GM18867 (cell line): ENCODE results near the gene SRGAP2C.
"Not testable (repeated sequence)": the region's sequence is repeated elsewhere in the genome, so short reads cannot be mapped to it uniquely, and the experiment has no call there.

Source experiments
- ATAC-seq: cut with Tn5 transposase; IDR thresholded peaks from one replicate; pipeline ENCODE4 v1.9.1; 2021; ENCODE audit warnings: mild to moderate bottlenecking, moderate library complexity; ENCODE audit not compliant: unreplicated experiment

The SRGAP2C gene

DNA sequence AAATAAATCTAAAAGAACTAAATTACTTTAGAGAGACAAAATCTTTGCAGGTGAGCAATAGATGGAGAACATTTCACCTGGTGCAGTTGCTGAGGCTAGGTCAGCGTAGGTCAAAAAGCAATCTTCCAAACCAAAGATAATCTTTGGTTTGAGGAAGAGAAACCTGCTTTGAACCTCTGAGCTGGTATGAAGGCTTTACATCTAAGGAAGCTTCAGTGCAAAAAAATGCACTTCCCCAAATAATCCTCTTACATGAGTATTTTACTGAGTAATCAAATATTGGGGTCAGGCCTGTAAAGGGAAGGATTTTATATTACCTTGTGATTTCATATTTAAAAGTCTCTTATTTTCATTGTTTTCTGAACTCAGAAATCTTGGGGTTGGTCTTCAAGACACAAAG lies 223.6 kb downstream of the SRGAP2C start:
- ATAC-seq: no peak

DNA sequence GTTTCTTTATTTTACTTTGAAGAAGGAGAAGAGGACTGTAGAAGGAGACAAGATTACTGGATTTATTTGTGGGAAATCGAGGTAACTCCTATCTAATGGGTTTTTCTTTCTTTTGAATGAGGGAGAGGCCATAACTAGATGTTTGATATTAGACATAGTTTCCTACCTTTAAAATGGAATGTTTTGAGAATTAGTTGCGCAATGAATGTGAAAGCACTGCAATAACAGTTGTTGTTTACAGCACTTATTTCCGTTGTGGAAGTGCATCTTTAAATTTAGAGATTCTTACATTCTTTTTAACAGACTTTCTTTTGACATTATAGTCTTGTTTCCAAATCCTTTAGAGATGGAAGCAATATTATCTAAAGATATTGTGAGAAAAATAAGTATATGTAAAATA lies 229.0 kb downstream of the SRGAP2C start:
- ATAC-seq: no peak

DNA sequence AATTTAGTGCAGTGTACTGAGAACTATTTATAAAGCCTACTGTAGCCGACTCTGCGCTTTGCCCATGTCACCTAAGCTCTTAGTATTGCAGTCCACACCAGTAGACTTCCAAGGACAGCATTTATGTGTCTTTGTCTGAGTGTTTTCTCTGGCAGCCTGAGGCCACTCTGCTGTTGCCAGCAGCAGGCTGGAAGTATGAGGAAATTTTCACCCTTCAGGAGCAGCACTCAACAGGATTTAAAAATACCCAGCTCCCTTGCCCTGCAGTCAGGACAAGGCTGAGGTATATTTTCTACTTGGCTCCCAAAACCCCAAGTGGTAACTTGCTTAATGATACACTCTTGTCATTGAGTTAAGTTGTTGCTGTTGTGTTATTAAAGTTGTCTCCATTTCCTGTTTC lies 230.1 kb downstream of the SRGAP2C start:
- no peak for ATAC-seq

DNA sequence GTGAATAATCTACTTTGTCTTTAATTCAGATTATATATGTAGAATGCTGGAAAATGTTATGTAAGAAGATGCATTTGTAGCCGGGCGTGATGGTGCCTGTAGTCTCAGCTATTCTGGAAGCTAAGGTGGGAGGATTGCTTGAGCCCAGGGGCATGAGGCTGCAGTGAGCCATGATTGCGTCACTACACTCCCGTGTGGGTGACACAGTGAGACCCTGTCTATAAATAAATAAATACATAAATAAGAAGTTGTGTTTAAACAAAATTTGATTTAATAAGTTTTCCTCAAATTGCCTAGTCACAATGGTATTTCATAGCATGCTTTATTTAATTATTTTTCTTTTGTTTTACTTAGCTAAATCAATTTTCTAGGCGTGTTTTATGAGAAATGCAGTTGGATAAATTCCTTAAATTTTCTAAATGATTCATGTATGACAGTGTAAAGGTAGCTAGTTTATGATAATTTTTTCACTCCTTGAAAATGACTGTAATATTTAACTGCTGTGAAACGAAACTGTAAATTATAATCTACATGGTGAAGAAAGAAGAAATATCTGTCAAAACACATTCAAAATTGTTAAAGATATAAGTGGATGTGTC lies 232.6 kb downstream of the SRGAP2C start:
- no peak for ATAC-seq

DNA sequence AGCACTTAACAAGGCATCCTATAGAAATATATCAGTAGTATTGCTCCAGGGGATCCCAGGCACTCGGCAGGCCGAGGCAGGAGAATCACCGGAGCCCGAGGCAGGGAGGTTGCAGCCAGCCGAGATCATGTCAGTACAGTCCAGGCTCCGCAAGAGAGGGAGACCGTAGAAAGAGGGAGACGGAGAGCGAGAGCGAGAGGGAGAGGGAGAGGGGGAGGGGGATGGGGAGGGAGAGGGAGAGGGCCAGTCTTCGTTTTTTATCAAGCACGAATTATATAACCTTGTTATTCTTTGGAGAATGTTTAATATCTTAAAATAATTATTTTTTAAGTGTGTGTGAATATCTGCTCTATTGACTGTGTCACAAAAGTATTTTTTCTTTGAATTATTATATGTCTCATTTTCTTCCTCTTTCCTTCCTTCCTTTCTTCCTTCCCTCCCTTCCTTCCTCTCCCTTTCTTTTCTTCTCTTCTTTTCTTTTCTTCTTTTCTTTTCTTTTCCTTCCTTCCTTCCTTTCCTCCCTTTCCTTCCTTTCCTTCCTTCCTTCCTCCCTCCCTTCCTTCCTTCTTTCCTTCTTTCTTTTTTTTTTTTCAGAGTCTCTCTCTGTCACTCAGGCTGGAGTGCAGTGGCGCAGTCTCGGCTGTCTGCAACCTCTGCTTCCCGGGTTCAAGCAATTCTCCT lies 233.7 kb downstream of the SRGAP2C start:
- no peak for ATAC-seq

DNA sequence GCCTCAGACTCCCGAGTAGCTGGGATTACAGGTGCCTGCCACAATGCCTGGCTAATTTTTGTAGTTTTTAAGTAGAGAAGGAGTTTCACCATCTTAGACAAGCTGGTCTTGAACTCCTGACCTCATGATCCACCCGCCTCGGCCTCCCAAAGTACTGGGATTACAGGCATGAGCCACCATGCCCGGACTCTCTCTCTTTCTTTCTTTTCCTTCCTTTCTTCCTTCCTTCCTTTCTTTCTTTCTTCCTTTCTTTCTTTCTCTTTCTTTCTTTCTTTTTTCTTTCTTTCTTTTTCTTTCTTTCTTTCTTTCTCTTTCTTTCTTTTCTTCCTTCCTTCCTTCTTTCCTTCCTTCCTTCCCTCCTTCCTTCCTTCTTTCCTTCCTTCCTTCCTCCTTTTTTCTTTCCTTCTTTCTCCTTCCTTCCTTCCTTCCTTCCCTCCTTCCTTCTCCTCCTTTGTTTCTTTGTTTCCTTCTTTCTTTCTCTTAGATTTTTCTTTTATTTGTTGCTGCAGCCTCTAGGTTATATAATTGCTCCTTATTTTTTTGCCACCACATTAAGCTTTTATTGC lies 234.4 kb downstream of the SRGAP2C start:
- not testable (repeated sequence) for ATAC-seq

DNA sequence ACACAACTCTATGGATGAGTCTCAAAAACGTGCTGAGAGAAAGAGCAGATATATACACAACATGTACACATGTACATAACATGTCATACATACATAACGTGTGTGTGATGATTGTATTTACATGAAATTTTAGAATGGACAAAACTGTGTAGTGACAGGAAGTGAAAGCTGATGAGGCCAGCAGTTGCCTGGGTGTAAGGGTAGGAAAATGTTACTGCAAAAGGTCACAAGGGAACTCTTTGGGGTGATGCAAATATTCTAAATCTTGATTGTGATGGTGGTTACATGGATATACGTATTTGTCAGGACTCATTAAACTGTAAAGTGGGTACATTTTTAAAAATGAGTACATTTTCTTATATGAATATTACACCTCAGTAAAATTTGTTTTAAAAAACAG lies 236.7 kb downstream of the SRGAP2C start:
- ATAC-seq: peak; percentile 41

DNA sequence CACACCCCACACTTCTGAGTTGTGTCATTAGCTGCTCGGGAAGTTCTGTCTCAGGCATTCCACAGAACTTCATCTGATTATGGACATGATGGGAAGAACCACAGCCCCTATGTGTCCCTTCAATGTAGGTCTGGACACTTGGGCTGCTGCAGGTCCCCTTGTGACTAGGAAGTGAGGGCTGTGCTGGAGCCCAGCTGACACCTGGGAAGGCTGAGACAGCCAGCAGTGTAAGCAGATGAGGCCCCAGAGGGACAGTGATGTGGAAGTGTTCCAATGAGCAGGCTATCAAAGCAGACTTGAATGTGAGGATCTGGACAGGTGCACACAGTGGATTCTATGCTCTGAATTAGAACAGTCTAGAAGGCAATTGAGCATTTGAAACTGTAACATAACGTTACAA lies 239.2 kb downstream of the SRGAP2C start:
- ATAC-seq: not testable (repeated sequence)

DNA sequence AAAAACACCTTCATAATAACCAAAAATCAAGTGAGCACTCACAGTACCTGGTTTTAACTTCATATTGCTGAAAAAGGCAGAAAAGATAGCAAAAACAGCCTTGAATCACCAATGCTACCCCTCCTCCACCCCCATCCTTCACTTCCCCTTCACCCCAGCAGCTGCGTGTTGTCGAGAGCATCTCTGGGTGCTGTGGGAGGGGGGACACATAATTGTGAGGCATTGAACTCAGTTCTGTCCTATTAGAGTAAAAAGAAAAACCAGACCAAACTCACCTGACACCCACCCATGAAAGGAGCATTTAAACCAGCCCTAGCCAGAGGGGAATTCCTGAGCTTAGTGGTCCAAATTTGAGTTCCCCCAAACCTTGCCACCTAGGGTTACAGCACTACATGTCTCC lies 248.7 kb downstream of the SRGAP2C start:
- ATAC-seq: not testable (repeated sequence)

DNA sequence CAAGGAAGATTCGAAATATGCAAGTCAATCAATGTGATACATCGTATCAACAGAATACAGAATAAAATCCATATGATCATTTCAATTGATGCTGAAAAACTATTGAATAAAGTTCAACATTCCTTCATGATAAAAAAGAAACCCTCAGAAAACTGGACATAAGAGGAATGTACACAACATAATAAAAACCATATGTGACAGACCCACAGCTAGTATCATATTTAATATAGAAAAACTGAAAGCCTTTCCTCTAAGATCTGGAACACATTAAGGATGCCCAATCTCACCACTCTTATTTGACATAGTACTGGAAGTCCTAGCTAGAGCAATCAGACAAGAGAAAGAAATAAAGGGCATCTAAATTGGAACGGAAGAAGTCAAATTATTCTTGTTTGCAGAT lies 254.1 kb downstream of the SRGAP2C start:
- not testable (repeated sequence) for ATAC-seq

DNA sequence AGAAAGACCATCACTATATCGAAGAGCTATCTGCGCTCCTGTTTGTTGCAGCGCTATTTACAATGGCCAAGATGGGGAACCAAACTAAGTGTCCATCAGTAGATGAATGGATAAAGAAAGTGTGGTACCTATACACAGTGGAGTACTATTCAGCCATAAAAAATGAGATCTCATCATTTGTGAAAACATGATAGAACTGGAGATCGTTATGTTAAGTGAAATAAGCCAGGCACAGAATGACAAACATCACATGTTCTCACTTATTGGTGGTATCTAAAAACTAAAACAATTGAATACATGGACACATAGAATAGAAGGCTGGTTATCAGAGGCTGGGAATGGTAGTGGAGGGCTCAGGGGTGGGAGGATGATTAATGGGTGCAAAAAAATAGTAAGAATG lies 256.2 kb downstream of the SRGAP2C start:
- ATAC-seq: no peak
